Skeletal muscle satellite cell (primary cell): Measurements from ENCODE around the gene REXO1.

Experiments used
- H3K27me3 ChIP-seq: 2 replicates; pipeline ENCODE4 v1.7.0; 2013; ENCODE audit warnings: low read length; ENCODE audit not compliant: control insufficient read depth, insufficient read depth
- H3K36me3 ChIP-seq: 2 replicates; pipeline ENCODE4 v1.7.0; 2013; ENCODE audit warnings: mild to moderate bottlenecking, control low read depth, low read length; ENCODE audit not compliant: insufficient read depth
- H3K4me1 ChIP-seq: 2 replicates; pipeline ENCODE4 v1.7.0; 2013; ENCODE audit warnings: low read length; ENCODE audit not compliant: control insufficient read depth, insufficient read depth
- H3K4me2 ChIP-seq: 2 replicates; pipeline ENCODE4 v1.7.0; 2013; ENCODE audit warnings: mild to moderate bottlenecking, low read length
- H3K4me3 ChIP-seq: 2 replicates; pipeline ENCODE4 v1.7.0; 2013; ENCODE audit warnings: low read length
- H3K9ac ChIP-seq: 2 replicates; pipeline ENCODE4 v1.7.0; 2013; ENCODE audit warnings: mild to moderate bottlenecking, low read depth, low read length, moderate library complexity
- H3K9me3 ChIP-seq: replicated peaks from 2 replicates; pipeline ENCODE4 v1.7.0; 2013; ENCODE audit warnings: mild to moderate bottlenecking, control low read depth, low read length

The REXO1 gene

DNA sequence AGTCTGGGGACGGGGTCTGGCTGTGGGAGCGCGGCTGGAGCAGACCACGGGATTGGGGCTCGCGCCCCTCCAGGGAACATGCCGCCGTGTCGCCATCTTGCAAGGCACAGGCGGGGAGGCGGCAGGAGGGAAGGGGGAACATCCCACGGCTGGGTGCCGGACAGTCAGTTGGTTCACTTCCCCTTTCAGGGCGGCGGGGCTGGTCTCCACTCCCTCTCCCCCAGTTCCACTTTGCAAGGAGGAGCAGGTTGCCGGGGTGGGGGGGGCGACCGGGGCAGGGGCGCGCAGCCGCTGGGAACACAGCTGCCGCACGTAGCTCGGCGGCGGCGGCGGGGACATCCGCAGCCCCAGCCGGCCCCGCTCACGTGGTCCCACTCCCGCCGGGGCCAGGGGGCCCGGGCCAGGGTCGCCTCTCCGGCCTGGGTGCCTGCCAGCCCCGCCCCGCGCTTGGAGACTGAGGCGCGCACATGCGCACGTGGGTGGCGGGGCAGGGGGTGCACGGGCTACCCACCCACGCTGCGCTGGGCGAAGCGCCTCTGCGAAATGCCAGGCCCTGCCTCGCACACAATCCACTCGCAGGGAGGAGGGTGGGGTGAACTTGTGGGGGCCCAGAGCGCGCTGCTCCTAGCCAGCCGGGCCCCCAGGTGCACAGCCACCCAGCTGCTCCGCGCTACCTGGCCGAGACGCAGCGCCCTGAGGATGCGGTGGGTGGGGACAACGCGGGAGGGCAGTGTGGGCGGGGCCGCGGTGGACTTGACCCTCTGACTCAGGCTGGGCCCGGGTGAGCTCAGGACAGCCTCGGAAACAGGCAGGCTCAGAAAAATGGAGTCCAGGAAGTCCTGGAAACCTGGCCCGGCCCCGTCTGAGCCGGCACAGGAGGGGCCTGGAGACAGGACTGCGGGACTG lies 8.7 kb upstream of the REXO1 start:
- Histone ChIP-seq H3K36me3 (no peaks in the 10 kb centered on the region), H3K9ac (peak overlapping the region; percentile 86), H3K4me1 (peaks cover 70% of the 10 kb centered on the region)

DNA sequence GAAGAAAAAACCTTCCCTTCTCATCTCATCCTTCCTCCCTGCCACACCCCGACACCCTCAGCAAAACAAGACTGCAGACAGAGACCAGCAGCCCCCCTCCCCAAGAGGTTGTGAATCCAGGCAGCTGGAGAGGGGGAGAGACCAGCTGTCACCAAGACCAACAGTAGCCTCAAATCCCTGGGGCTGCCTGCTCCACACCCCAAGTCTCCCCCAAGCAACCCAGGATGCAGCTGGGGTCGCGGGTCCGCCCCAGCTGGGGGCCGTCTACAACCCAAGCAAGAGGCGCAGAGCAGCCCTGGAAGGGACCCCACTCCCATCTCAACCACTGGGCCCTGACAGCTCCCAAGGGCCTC lies 8.0 kb upstream of the REXO1 start:
- peaks cover 67% of the 10 kb centered on the region for H3K4me1 ChIP-seq
- H3K9me3 ChIP-seq = no peaks in the 10 kb centered on the region
- peak overlapping the region; percentile 86 for H3K9ac ChIP-seq
- peak overlapping the region; percentile 72 for H3K4me3 ChIP-seq
- peak overlapping the region; percentile 97 for H3K4me2 ChIP-seq
- H3K27me3 ChIP-seq = no peaks in the 10 kb centered on the region
- H3K36me3 ChIP-seq = peaks cover 2% of the 10 kb centered on the region

More for the DNA sequence above, 8.7 kb upstream of the REXO1 start:
- H3K4me3 ChIP-seq = peak overlapping the region; percentile 72
- H3K27me3 ChIP-seq = no peaks in the 10 kb centered on the region
- H3K4me2 ChIP-seq = peak overlapping the region; percentile 97
- H3K9me3 ChIP-seq = no peaks in the 10 kb centered on the region

DNA sequence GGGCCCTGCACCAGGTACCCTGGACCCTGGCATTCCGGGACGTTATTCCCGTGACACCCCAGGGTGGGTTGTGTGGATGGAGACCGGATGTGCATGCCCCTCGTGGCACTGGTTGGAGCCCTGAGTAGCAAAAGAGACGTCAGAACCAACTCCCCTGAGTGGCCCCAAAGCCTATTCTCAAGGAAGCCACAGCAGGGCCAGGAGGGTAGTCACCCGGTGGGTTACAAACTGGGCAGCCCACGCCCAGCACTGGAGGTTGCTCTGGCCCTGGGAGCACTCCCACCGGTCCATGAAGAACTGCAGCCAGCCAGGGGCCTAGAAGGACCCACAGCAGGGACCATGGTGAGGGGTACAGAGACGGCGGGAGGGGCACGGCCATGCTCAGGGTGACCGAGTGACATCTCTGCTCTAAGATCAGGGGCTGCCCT lies 7.6 kb upstream of the REXO1 start:
- Histone ChIP-seq H3K4me3 (peak overlapping the region; percentile 72), H3K4me1 (peaks cover 62% of the 10 kb centered on the region), H3K9me3 (no peaks in the 10 kb centered on the region)

DNA sequence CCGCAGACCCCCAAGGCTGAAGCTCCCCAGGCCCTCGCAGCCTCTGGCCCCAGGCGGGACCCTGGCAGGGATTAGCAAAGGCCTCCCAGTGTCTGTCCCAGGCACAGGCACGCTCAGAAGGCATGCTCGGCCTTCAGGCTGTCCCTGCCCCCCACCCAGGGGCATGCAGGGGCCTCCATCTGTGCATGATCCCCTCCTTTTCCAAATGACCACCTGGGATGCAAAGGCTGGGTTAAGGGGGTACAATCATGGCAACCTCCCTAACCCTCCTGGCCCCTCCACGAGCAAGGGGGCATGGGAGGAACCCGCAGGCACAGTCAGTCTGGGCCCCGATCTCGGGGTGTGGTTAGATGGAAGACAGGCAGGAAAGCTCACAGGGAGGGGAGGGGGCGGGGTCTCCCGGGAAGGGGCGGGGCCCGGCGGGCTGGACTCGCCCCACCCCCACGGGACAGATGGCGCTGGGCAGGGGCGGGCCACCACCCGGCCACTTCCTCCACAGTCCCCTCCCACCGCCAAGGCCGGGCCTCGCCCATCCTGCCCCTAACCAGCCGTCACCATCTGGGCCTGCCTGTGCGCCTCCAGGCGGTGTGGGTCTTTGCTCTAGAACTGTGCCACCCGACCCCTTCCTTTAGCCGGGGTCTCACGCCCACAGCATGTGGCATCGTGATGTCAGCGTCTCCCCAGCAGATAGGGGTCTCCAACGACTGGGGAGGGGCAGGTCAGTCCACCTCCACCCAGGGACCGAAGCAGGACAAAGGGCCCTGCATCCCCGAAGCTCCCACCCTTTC lies 7.0 kb upstream of the REXO1 start:
- no peaks in the 10 kb centered on the region for H3K27me3 ChIP-seq
- peaks cover 2% of the 10 kb centered on the region for H3K36me3 ChIP-seq

More for the DNA sequence above, 7.6 kb upstream of the REXO1 start:
- peak overlapping the region; percentile 86 for H3K9ac ChIP-seq
- peak overlapping the region; percentile 97 for H3K4me2 ChIP-seq
- no peaks in the 10 kb centered on the region for H3K27me3 ChIP-seq
- peaks cover 2% of the 10 kb centered on the region for H3K36me3 ChIP-seq

DNA sequence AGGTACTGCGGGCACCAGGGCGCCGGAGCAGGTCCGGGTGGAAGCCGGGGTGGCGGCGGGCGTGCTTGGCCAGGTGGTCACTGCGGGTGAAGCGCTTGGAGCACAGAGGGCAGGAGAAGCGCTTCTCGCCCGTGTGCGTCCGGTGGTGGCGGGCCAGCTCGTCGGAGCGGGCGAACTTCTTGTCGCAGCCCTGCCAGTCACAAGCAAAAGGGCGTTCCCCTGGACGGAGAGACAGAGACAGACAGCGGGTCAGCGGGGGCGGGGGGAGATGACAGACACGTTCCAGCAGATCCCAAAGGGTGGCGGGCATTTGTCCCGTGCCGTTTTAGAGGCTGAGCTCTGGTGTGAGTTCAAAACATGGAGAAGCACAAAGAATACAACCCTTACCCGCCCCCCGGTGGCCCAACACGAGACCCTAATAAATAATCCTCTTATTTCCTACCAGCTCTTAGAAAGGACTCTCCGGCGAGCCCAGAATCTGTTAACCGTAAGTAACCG lies 6.3 kb upstream of the REXO1 start:
- Histone ChIP-seq H3K36me3 (peaks cover 2% of the 10 kb centered on the region), H3K9ac (peak overlapping the region; percentile 51), H3K4me1 (peaks cover 50% of the 10 kb centered on the region), H3K4me2 (peak overlapping the region; percentile 67), H3K4me3 (peak overlapping the region; percentile 36), H3K9me3 (no peaks in the 10 kb centered on the region), H3K27me3 (no peaks in the 10 kb centered on the region)

More for the DNA sequence above, 7.0 kb upstream of the REXO1 start:
- Histone ChIP-seq H3K4me1 (peaks cover 56% of the 10 kb centered on the region), H3K9ac (peak overlapping the region; percentile 86), H3K9me3 (no peaks in the 10 kb centered on the region), H3K4me3 (peak overlapping the region; percentile 72), H3K4me2 (peak overlapping the region; percentile 97)

DNA sequence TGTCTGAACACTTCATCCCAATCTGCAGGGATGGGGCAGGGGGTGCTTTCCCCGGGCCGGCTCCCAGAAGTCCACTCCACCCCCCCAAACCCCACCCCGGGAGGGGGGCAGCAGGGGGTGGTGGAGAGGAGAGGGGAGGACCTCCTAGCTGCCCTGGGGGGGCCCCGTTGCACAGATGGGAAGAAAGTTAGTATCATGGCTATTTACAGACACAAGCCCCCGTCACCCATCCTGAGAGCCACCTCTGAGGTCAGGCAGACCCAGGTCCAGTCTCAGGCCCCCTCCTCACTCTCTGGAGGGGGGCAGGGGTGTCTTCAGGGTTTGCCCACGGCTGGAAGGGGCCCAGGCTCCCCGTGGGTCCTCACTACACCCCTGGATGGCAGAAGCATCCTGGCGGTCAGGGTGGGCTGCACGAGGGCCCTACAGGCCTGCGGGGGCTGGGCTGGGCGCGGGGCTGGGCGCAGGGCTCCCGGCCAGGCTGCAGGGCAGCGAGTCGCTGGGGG lies 5.8 kb upstream of the REXO1 start:
- Histone ChIP-seq H3K27me3 (no peaks in the 10 kb centered on the region), H3K9ac (no peak overlapping the region), H3K9me3 (no peaks in the 10 kb centered on the region), H3K4me1 (peaks cover 45% of the 10 kb centered on the region), H3K36me3 (peaks cover 2% of the 10 kb centered on the region), H3K4me3 (no peak overlapping the region), H3K4me2 (no peak overlapping the region)

DNA sequence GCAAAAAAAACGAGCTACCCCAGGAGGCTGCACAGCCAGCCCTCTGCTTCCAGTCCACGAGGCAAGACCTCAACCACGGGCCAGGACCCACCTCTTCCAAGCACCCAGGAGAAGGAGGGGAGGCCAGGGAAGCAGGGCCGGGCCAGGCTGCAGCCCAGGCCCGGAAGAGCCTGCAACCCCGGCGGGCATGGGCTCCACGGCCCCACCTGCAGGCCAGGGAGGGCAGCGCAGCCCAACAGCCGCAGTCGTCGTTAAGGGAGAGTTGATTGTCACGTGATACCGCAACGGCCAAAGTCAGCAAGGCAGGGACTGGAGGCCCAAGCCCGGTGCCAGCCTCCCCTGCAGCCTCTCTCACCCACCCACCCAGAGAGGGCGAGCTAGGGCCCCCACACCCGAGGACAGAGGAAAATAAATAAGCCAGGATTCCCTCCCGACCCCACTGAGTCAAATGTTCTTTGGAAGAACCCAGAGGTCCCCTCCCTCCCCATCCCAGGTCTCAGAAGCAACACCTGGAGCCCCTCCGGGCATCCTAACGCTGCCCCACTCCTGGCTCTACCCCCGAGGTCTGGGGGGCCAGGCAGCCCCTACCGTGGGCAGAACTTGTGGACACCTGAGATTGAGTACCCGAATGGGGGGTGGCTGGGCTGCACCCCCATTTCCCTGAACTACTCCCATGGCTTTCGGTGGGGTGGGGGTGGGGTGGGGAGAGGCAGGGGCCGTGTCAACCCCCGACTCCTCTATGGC lies 5.2 kb upstream of the REXO1 start:
- H3K4me3 ChIP-seq = no peak overlapping the region
- H3K4me1 ChIP-seq = peaks cover 43% of the 10 kb centered on the region

DNA sequence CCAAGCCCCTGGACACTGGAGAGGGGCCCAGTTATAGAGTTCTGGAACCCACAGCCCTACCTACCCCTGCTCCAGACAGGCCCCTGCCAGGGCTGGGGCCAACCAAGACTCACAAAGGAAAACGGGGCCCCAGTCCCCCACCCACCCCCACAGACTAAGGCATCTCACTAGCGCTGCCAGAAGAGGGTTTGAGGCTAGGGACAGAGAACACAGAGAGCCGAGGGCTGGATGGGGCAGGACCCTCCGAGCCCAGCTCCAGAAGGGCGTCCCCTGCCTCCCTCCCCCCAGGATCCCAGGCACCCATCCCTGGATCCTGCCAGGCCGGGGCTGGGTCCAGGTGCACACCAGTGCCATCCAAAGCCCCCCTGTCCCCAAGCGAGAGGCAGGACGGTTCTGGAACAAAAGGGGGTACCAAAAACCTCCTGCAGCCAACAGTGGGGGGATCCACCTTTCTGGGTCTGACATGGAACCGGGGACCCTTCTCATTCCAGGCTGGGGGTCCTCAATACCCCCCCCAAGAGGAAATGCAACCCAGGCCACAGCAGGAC lies 4.4 kb upstream of the REXO1 start:
- Histone ChIP-seq H3K27me3 (no peaks in the 10 kb centered on the region), H3K9me3 (no peaks in the 10 kb centered on the region), H3K4me2 (no peak overlapping the region), H3K4me1 (peaks cover 36% of the 10 kb centered on the region), H3K9ac (no peak overlapping the region), H3K36me3 (peaks cover 2% of the 10 kb centered on the region), H3K4me3 (no peak overlapping the region)

More for the DNA sequence above, 5.2 kb upstream of the REXO1 start:
- Histone ChIP-seq H3K36me3 (peaks cover 2% of the 10 kb centered on the region), H3K4me2 (no peak overlapping the region), H3K27me3 (no peaks in the 10 kb centered on the region), H3K9me3 (no peaks in the 10 kb centered on the region), H3K9ac (peak overlapping the region; percentile 38)

DNA sequence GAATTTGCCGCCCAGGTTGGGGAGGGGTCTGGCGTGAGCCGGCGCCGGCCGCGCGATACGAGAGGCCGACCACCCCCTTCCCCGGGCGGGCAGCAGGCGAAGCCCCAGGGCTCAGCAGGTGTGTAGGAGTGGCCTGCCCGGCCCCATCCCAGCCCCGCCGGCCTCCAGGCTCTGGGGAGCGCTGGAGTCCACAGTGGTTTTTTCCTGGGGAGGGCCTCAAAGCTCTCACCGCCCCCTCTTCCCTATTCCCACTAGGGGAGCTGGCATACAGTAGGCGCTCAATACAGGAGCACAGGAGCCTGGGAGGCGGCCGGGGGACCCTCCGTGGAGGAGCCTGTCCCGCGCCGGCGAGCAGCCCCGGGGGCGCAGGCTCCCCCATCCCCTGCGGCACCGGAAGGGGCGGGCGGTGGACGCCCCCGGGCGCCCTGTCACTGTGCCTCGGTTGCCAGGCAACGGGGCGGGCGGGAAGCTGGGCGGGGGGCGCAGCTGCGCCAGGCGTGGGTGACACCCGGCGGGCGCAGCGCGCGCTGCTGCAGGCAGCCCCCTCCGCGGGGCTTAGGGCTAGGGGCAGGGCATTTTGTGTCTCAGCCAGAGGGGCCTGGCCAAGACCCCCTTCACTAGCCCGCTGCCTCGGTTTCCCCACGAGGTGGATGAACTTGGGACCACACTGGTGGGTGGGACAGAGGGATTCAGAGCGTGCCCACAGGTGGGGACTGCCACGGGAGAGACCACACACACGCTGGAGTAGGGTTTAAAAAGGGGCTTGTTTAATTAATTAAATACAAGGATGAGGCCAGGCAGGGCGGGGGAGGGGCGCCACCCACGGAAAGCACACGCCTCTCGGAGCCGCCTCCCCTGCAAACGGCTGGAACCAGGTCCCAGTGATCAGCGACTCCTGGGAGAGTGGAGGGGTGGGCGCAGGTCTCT lies 3.6 kb upstream of the REXO1 start:
- H3K9me3 ChIP-seq = no peaks in the 10 kb centered on the region
- peaks cover 33% of the 10 kb centered on the region for H3K4me1 ChIP-seq
- H3K4me3 ChIP-seq = no peak overlapping the region
- no peak overlapping the region for H3K4me2 ChIP-seq
- peaks cover 2% of the 10 kb centered on the region for H3K36me3 ChIP-seq
- no peak overlapping the region for H3K9ac ChIP-seq
- no peaks in the 10 kb centered on the region for H3K27me3 ChIP-seq
